DND-41 (cell line): ENCODE results near the gene IFNL2.
"Not testable (repeated sequence)": the region's sequence is repeated elsewhere in the genome, so short reads cannot be mapped to it uniquely, and the experiment has no call there.

ENCODE experiments used
- ATAC-seq: fragments of 200-7000 bp; cut with Tn5 transposase; 3 replicates; pipeline ENCODE4 v1.9.1; 2021; ENCODE audit warnings: low read depth; ENCODE audit not compliant: insufficient read depth
- DNase-seq: peaks from one replicate; pipeline ENCODE4 v3.0.0-alpha.2; 2020
- H2AFZ ChIP-seq: 2 replicates; pipeline ENCODE4 v1.6.0; 2012; ENCODE audit warnings: low read depth, low read length
- H3K27ac ChIP-seq: 2 replicates; pipeline ENCODE4 v1.5.1; 2012; ENCODE audit warnings: low read length, inconsistent platforms
- H3K27me3 ChIP-seq: fragments of 200-600 bp; sonication (generic); 2 replicates; pipeline ENCODE4 v1.6.0; 2012; ENCODE audit warnings: low read length, mild to moderate bottlenecking, inconsistent platforms; ENCODE audit not compliant: insufficient read depth, poor library complexity
- H3K36me3 ChIP-seq: 2 replicates; pipeline ENCODE4 v1.5.1; 2012; ENCODE audit warnings: low read length, inconsistent platforms; ENCODE audit not compliant: insufficient read depth
- H3K4me1 ChIP-seq: 2 replicates; pipeline ENCODE4 v1.5.1; 2012; ENCODE audit warnings: mild to moderate bottlenecking, low read length; ENCODE audit not compliant: insufficient read depth
- H3K4me2 ChIP-seq: 2 replicates; pipeline ENCODE4 v1.6.0; 2012; ENCODE audit warnings: mild to moderate bottlenecking, moderate library complexity, low read length, inconsistent platforms; ENCODE audit not compliant: insufficient read depth
- H3K4me3 ChIP-seq, 2 experiments: fragments of 200-600 bp in 1 of 2; shearing (Covaris generic) in 1 of 2; 2 replicates each; pipeline ENCODE4 v1.5.1; 2012 to 2016; ENCODE audit warnings: inconsistent platforms in 2 of 2, low read length in 2 of 2, mild to moderate bottlenecking in 2 of 2, low read depth in 1 of 2, moderate library complexity in 1 of 2
- H3K79me2 ChIP-seq: 2 replicates; pipeline ENCODE4 v1.6.0; 2012; ENCODE audit warnings: low read length, inconsistent platforms; ENCODE audit not compliant: insufficient read depth
- H3K9ac ChIP-seq: 2 replicates; pipeline ENCODE4 v1.6.0; 2012; ENCODE audit warnings: low read depth, mild to moderate bottlenecking, inconsistent platforms, low read length, moderate library complexity
- H3K9me3 ChIP-seq: 2 replicates; pipeline ENCODE4 v1.5.1; 2012; ENCODE audit warnings: low read length, moderate library complexity, mild to moderate bottlenecking, inconsistent platforms; ENCODE audit not compliant: insufficient read depth, severe bottlenecking
- H4K20me1 ChIP-seq: 2 replicates; pipeline ENCODE4 v1.6.0; 2012; ENCODE audit warnings: low read length; ENCODE audit not compliant: insufficient read depth
- EZH2 ChIP-seq: IDR thresholded peaks from 3 replicates; pipeline ENCODE4 v1.6.1; 2012; ENCODE audit warnings: borderline replicate concordance, low read depth, mild to moderate bottlenecking, moderate library complexity, low read length, inconsistent platforms; ENCODE audit not compliant: severe bottlenecking
- TF ChIP-seq, protein P1 (sequence below): IDR thresholded peaks from 2 replicates; pipeline ENCODE4 v1.5.1; 2012; ENCODE audit warnings: borderline replicate concordance, low read length, moderate library complexity, mild to moderate bottlenecking; ENCODE audit not compliant: poor library complexity, severe bottlenecking; ENCODE audit errors: extremely low read depth

Gene IFNL2

GRCh38 chr19:39268085-39268484 is at the start of gene IFNL2:
TSS of gene IFNL2 (plus strand) at chr19:39268396. CDS start at chr19:39268569, 173 bp downstream.
- H3K9me3 ChIP-seq, DNase-seq, H3K4me1 ChIP-seq, H4K20me1 ChIP-seq, H2AFZ ChIP-seq, H3K79me2 ChIP-seq, H3K4me3 ChIP-seq, H3K36me3 ChIP-seq, H3K27me3 ChIP-seq, H3K4me2 ChIP-seq, H3K27ac ChIP-seq, H3K9ac ChIP-seq: not testable (repeated sequence)
- peak; percentile 55; the same call in 1 of the 3 replicates for ATAC-seq

DNA sequence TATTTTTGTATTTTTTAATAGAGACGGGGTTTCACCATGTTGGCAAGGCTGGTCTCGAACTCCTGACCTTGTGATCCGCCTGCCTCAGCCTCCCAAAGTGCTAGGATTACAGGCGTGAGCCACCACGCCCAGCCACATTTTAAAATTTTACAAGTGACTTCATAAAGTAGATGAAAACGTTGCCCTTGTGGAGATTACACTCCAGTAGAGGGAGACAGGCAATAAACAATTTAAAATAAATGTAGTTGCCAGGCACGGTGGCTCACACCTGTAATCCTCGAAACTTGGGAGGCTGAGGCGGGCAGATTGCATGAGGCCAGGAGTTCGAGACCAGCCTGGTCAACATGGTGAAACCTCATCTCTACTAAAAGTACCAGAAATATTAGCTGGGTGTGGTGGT is 49.1 kb upstream of the IFNL2 start:
- H3K79me2 ChIP-seq, H3K4me3 ChIP-seq, H3K4me1 ChIP-seq, H2AFZ ChIP-seq, DNase-seq, H3K36me3 ChIP-seq, H4K20me1 ChIP-seq, H3K9ac ChIP-seq, ATAC-seq, H3K9me3 ChIP-seq, H3K4me2 ChIP-seq, H3K27ac ChIP-seq, H3K27me3 ChIP-seq: not testable (repeated sequence)
- TF ChIP-seq, protein P1, sequence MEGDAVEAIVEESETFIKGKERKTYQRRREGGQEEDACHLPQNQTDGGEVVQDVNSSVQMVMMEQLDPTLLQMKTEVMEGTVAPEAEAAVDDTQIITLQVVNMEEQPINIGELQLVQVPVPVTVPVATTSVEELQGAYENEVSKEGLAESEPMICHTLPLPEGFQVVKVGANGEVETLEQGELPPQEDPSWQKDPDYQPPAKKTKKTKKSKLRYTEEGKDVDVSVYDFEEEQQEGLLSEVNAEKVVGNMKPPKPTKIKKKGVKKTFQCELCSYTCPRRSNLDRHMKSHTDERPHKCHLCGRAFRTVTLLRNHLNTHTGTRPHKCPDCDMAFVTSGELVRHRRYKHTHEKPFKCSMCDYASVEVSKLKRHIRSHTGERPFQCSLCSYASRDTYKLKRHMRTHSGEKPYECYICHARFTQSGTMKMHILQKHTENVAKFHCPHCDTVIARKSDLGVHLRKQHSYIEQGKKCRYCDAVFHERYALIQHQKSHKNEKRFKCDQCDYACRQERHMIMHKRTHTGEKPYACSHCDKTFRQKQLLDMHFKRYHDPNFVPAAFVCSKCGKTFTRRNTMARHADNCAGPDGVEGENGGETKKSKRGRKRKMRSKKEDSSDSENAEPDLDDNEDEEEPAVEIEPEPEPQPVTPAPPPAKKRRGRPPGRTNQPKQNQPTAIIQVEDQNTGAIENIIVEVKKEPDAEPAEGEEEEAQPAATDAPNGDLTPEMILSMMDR, result peak; percentile 2

DNA sequence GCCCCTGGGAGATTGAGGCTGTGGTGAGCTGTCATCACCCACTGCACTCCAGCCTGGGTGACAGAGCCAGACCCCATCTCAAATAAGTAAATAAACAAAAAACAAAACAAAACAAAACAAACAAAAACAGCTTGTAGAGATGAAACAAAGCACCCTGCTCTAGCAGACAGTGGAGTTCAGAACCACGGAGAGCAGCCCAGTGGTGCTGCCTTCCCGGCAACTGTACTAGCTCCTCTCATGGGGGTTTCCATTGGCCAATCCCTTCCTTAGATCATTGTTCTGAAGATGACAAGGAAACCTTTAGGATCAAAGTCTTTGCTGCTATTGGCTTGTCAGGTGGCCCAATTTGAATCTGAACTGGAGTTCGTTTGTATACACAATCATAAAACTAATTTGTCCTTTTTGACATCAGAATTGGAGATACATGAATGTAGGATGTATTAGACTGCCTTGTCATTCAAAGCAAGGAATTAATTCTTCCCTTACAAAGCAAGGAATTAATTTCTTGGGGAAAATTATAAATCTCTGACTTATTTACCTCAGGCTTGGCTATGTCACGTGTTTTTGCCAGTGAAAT is 44.4 kb upstream of the IFNL2 start:
- H3K79me2 ChIP-seq, result no peaks in the 10 kb centered on the region
- H2AFZ ChIP-seq, result no peak overlapping the region
- H3K36me3 ChIP-seq, result no peaks in the 10 kb centered on the region
- ATAC-seq, result peak; percentile 86
- H3K4me3 ChIP-seq, result no peak overlapping the region
- TF ChIP-seq, protein P1, result no peak
- no peaks in the 10 kb centered on the region for H4K20me1 ChIP-seq
- H3K27me3 ChIP-seq, result no peaks in the 10 kb centered on the region
- H3K27ac ChIP-seq, result no peak overlapping the region
- H3K9ac ChIP-seq, result no peak overlapping the region
- no peaks in the 10 kb centered on the region for H3K4me1 ChIP-seq
- peak; percentile 71 for DNase-seq
- H3K4me2 ChIP-seq, result no peak overlapping the region
- no peaks in the 10 kb centered on the region for H3K9me3 ChIP-seq

DNA sequence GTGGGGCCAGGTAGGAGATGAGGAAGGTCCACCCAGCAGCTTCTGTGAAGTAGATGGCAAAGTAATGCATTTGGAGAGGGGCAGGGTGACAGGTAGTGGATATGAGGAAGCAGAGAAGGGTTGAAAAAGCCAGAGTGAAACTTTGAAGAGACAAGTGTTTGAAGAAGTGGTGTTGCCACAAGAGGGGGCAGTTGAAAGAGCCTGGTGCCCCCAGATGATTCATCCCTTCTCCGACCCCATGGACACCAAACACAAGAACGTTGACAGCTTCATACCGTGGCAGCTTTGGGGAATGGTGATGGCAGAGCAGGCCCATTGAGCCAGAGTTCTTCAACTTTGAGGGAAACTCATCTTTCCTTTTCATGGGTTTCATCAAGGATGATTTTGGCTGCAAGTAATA is 43.3 kb upstream of the IFNL2 start:
- no peak overlapping the region for H3K27ac ChIP-seq
- H3K27me3 ChIP-seq, result no peaks in the 10 kb centered on the region
- ATAC-seq (no peak), DNase-seq (no peak)
- TF ChIP-seq, protein P1, result no peak
- TF ChIP-seq EZH2, result no peak
- H3K36me3 ChIP-seq, result no peaks in the 10 kb centered on the region
- H3K79me2 ChIP-seq, result no peaks in the 10 kb centered on the region
- no peaks in the 10 kb centered on the region for H4K20me1 ChIP-seq
- no peaks in the 10 kb centered on the region for H3K9me3 ChIP-seq
- H3K4me2 ChIP-seq, result no peak overlapping the region
- H3K4me3 ChIP-seq, result no peak overlapping the region
- no peaks in the 10 kb centered on the region for H3K4me1 ChIP-seq
- H2AFZ ChIP-seq, result no peak overlapping the region
- H3K9ac ChIP-seq, result no peak overlapping the region
